HL-60/S4 treated with retinoic acid at 250 ng/mL for 4 days and 3 days (cell line): ENCODE measurements around the gene MYB.

Experiments
- in situ Hi-C: fragments of 300-500 bp; cut with MboI; formaldehyde crosslinking; loops from 2 replicates; pipeline ENCODE4 v1.7.0; 2022; ENCODE audit warnings: low sequenced_read_pairs

The MYB gene

GRCh38 chr6:135215563-135215962 is 34.5 kb downstream of the MYB start:
- in situ Hi-C loops, result no loop called here

- in situ Hi-C loops, result no loop called here
These were observed 36.6 kb downstream of the MYB start for GRCh38 chr6:135217663-135218062.

DNA sequence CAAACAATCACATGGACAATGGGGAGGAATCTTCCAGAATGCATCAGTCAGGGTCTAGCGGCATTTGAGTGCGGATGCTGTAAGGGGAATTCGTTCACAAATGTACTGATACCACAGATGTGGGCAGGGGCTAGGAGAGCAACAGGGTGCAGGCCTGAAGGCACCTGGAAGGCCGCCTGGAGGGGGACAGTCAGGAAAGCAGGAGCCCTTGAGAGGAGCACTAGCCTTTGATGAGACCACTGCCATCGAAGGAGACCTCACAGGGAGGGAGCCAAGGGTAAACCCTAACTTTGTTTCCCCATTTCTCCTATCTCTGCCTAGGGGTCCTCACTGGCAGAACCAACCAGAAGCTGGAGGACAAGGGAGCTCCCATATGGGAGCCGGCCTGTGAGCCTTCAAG is 38.2 kb downstream of the MYB start:
- in situ Hi-C loops, result no loop called here

DNA sequence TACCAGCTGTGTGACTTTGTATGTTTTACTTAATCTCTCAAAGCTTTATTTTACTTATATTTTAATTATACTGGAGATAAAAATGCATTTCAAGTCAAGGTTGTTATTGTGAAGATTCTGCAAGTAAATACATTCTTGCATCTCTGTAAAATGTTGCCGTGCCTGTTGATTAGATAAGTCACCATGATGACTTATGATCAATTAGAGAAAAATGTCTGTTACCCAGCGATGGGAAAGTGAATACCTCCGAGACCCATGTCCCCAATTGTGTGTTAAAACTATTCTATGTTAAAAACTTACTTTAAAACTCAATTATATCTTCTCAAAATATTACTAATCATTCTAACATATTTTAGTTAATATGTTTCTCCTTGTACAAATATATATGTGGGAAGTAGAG is 39.9 kb downstream of the MYB start:
- in situ Hi-C loops, result no loop called here

- in situ Hi-C loops, result no loop called here
These were observed 40.4 kb downstream of the MYB start for GRCh38 chr6:135221505-135221904.

DNA sequence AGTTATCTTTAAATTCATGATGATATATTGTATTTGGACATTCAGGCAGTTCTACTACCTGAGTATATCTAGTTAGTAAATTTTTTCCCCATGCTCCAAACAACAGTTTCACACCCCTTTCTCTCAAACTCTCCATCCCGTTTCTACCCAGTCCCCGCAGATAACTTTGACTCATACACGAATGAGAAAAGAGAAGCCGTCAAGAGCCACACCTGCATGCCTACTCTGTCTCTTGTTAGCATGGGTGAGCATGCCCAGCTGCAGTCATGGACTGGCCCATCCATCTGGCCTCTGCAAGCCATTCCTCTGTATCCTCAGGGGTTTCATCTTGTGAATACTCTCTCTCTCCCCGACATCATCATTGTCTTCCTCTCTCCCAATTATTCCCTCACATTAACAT is 41.5 kb downstream of the MYB start:
- in situ Hi-C loops, result no loop called here

DNA sequence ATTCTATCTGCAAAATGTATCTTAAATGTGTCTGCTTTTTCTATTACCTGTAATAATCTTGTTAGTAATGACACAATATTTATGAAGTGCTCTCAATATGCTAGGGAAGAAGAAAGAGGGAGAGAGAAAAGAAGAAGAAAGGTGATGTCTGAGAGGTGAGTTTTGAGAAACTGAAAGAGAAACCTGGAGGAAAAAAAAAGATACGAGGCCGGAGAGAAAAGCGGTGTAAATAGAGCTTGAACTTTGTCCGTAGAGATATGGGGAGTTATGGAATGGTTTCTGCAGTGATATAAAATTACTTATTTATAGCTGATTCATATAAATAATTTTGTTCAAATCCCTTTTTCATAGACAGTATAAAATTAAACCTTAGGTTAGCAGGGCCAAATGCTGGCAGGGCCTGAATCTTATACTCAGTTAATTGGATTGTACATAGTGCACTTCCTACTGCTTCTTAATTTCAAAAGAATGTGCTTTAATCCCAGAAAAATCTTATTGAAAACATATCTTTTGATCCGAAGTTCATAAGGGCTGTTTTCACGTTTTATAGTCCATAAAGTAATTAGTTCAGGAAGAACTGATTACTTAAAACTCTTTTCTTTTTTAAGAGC is 43.0 kb downstream of the MYB start:
- in situ Hi-C loops, result no loop called here

DNA sequence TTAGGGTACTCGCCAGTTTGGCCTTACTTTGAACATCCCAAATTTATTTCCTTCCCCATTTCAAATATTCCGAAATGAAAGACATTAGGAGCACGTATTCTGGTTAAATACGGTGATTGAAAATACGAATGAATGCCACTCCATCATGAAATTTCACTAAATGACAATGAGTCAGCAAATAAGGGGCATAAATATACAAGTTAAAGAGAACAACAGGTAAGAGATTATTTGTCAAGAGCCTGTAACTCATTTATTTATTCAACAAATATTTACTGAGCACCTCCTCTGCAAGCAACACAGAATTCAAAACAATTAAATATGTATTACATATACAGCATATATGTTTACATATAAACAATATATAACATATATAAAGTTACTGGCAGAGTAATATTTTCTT is 44.8 kb downstream of the MYB start:
- in situ Hi-C loops, result no loop called here

GRCh38 chr6:135226537-135226936 is 45.4 kb downstream of the MYB start:
- in situ Hi-C loops, result no loop called here

DNA sequence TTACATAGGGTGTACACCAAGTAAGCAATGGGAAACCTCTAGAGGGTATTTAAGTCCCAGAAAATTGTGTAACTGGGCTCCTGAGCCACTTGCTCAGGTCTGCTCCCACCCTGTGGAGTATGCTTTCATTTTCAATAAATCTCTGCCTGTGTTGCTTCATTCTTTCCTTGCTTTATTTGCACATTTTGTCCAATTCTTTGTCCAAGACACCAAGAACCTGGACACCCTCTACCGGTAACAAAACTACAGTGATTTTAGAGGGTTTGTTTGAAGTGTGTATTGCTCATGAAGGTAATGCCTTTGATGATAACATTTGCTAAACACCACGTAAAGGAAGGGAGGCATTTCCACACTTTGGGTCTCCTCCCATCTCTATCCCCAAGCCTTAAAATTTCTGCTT is 46.2 kb downstream of the MYB start:
- in situ Hi-C loops, result no loop called here

- in situ Hi-C loops, result no loop called here
These were observed 46.6 kb downstream of the MYB start for GRCh38 chr6:135227758-135228157.

- in situ Hi-C loops, result no loop called here
These were observed 47.4 kb downstream of the MYB start for GRCh38 chr6:135228486-135228885.

GRCh38 chr6:135229996-135230395 is 48.9 kb downstream of the MYB start:
- in situ Hi-C loops, result no loop called here

DNA sequence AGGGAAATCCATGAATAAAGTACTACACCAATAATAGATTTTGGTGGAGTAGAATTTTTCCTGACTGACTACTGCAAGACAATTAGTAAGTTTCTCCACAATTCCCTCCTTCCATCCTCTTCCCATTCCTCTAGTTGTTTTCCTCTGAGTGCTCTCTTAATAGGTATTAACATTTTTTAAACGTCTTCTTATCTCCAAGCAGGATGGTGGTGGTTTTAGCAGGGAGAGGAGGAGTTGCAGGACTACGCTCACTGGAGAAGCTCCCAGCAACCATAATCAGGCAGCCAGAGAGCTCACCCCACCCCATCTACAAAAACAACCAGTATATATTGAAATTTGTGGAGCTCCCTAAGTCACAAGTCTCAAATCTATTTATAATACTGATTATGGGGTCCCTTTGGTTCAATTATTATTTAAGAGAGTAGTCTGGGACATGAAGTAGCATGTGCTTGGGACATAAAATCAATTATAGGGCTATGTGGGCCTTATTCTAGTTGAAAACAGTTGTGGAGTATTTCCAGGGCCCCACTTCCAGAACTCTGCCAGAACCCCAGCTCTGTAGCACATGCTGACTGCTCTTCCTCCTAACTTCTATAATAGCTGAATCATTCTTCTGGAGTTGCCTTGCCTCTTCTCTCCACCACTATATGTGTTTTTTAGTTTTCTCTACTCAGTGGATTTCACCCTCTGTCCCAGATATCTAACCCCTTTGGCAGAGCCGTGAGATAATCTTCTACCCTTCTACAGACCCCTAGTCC is 49.8 kb downstream of the MYB start:
- in situ Hi-C loops, result no loop called here

- in situ Hi-C loops, result no loop called here
These were observed 50.3 kb downstream of the MYB start for GRCh38 chr6:135231469-135231844.

DNA sequence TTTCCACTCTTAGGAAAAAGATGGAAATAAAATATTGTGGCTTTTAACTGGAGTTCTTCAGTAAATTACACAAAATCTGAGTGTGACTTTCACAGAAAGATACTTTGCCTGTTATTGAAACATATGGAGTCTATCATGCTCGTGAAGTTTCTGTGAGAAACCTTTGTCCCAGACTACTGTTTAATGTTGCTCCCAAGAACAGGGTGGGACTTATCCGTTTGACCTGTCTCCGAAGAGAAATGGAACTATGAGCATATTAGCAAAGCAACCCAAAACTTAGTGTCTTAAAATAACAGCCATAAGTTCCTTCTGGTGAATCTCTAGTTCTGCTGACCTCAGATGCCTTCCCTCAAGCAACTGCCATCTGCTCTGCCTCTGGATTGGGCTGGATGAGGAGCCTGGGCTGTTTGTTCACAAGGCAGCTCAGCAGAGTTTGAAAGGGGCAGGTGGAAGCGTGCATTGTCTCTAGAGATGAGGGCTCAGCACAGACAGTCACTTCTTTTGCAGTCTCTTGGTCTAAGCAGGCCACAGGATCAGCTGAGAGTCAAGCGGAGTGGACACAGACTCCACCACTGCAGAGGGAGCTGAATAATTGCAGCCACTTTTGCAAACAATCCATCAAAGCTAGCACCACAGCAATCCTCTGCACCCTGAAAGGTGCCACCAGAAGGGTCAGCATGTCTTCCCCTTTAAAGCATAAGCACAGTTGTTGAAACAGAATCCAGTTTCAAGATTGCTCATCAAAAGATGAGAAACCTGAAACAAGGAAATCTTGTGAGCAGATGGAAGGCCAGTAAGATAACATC is 52.8 kb downstream of the MYB start:
- in situ Hi-C loops, result no loop called here

GRCh38 chr6:135234492-135234780 is 53.3 kb downstream of the MYB start:
- in situ Hi-C loops, result no loop called here

GRCh38 chr6:135235716-135236115 is 54.6 kb downstream of the MYB start:
- in situ Hi-C loops, result no loop called here

DNA sequence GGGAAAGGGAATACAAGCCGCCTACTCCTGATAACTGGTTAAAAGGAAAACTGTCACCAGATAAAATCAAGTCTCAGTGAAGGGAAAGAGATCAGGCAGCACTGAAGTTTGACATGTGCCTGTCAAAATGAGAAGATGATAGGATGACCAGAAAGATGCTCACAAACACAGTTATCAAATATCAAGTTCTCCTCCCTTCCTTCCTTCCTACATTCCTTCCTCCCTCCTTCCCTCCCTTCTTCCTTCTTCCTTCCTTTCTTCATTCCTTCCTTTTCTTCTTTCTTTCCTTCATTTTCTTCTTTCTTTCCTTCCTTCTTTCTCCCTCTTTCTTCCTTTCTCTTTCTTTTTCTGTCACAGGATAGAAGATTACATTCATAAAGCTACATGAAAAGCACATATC is 55.2 kb downstream of the MYB start:
- in situ Hi-C loops, result no loop called here

DNA sequence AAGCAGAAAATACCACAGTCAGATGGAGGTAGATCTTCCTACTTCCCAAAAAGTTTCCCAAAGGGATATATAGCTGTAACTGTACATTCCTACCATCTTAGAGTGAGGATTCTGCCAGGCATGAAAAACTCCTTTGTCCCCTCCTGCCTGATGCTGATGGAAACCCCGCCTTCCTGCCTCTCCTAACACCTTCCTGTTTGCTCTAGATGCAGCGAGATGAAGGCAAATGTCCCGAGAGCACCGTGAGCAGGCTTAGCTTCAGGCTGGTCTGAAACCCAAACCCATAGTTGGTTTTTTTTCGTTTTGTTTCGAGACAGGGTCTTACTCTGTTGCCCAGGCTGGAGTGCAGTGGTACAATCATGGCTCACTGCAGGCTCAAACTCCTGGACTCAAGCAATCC is 55.6 kb downstream of the MYB start:
- in situ Hi-C loops, result no loop called here

DNA sequence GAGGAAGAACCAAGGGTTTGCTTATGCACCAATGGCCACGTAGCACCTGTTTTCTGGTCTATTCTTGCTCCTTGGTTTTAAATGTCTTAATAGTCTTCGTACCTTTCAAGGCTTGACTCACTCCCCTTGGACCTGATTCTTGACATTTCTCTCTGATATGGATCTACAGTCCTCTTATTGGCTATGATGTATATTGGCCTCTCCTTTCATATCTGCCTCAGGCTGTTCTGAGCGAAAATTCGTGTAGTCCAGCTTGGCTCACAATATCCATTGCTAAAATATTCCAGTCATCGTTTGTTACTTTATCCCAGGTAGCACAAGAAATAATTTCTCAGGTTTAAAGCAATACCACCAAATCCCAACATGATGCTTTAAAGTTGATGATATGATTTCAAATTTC is 59.6 kb downstream of the MYB start:
- in situ Hi-C loops, result no loop called here
